HG03354 (cell line): ENCODE data around the gene CA11.

Experiments used
- ATAC-seq: cut with Tn5 transposase; IDR thresholded peaks from one replicate; pipeline ENCODE4 v1.9.1; 2021; ENCODE audit warnings: mild to moderate bottlenecking; ENCODE audit not compliant: unreplicated experiment, poor library complexity, severe bottlenecking

Gene CA11

DNA sequence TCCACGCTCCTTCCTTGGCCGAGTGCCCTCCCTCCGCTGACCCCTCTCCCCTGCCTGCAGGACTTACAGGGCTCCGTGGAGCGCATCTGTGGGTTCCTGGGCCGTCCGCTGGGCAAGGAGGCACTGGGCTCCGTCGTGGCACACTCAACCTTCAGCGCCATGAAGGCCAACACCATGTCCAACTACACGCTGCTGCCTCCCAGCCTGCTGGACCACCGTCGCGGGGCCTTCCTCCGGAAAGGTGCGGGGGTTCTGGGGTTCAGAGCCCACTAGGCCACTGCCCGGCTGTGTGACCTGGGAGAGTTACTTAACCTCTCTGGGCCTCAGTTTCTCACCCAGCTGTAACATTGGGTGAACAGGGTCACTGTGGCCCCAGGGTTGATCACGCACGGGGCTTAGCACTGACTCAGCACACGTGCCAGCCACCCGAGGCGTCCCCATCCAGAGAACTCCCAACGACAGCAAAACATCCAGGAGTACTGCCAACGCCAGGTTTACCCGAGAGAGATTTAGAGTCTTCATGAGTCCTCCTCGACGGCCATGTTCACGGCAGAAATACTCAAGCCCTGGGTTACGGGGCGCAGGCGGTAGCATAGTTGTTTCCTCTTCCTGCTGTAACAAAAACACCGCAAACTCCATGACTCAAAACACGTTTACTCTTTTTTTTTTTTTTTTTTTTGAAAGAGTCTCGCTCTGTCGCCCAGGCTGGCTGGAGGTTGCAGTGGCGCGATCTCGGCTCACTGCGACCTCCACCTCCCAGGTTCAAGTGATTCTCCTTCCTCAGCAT, 49.1 kb downstream of the CA11 start:
- no peak for ATAC-seq

DNA sequence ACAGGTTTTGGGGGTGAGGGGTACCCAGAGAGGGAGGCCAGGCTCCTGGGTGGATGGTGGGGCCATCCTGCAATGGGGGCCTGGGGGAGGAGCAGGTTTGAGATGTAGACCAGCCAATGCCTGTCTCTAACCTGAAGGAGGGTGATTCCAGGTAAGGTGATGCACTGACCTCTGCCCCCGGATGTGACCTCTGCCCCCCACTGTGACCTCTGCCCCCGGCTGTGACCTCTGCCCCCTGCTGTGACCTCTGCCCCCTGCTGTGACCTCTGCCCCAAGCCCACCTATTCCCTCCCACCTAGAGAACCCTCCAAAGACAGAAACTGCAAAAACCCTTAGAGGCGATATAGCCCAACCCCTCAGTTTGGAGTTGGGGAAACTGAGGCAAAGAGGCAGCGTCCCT, 49.8 kb downstream of the CA11 start:
- no peak for ATAC-seq

- no peak for ATAC-seq
These were observed 50.2 kb downstream of the CA11 start for GRCh38 chr19:48595833-48596232.

DNA sequence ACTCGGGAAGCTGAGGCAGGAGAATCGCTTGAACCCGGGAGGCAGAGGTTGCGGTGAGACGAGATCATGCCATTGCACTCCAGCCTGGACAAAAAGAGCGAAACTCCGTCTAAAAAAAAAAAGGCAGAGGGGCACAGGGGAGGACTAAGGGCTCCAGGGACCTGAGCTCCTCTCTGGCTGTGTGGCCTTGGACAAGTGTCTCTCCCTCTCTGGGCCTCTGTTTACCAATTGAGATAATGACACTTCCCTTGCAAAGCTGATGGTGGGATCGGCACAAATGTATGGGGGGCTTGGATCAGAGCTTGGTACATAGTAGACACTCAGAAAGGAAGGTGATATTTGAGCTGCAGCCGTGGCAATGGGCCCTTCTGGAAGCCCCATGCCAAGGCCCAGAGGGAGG, 50.8 kb downstream of the CA11 start:
- ATAC-seq, result no peak

DNA sequence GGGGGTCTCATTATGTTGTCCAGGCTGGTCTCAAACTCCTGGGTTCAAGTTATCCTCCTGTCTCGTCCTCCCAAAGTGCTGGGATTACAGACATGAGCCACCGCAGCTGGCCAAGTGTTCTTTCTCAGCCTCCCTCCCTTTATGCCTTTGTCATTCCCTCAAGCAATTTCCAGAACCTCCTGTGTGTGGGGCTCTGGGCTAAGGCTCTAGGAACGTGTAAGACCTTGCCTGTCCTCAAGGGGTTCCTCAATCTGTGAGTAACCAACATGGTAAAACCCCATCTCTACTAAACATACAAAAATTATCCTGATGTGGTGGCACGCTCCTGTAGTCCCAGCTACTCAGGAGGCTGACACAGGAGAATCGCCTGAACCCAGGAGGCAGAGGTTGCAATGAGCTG, 55.0 kb downstream of the CA11 start:
- no peak for ATAC-seq

DNA sequence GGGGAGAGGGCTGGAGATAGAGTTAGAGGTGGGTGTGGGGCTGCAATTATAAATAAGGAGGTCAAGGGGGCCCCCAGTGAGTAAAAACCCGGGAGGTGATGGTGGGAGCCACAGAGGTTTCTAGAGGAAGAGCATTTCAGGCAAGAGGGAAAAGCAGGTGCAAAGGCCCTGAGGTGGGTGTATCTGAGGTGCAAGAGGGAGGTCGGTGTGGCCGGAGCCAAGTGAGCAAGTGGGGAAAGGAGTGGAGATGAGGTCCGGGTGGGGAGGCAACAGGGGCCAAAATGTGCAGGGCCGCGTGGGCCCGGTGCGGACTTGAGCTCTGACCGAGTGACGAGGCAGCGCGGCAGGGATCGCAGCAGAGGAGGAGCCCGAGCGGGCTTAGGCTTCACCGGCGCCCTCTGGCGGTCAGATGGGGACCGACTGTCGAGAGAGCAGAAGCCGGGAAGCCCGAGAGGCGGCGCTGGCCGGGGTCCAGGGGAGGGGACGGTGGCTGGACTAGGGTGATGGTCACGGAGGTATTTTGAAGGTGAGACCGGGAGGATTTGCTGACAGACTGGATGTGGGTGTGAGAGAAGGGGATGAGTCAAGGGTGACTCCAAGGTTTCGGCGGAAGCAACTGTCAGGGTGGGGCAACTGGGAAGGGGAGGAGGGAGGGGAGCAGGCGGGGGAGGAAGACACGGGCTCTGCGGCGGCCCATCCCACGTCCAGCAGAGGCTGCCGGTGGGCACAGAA, 57.2 kb downstream of the CA11 start:
- ATAC-seq, result no peak
